ENCODE results near the gene SHROOM3.

GRCh38 chr4:76779740-76780459 is 344.9 kb downstream of the SHROOM3 start:
- TF ChIP-seq EZH2 (IDR thresholded peaks at IDR 0.05; ENCODE audit: borderline replicate concordance, insufficient read depth, low read length, poor library complexity, severe bottlenecking) = no peak
- TF ChIP-seq CTCF (IDR thresholded peaks at IDR 0.05; ENCODE audit: poor library complexity, severe bottlenecking) = no peak
- no peak for TF ChIP-seq TAF1 (IDR thresholded peaks at IDR 0.05; ENCODE audit: low read depth)
- no peak for TF ChIP-seq EP300 (conservative IDR thresholded peaks at IDR 0.05; ENCODE audit: poor library complexity, severe bottlenecking)
- no peak for TF ChIP-seq RAD21 (conservative IDR thresholded peaks at IDR 0.05)
- TF ChIP-seq SMC3 (conservative IDR thresholded peaks at IDR 0.05; ENCODE audit: poor library complexity) = no peak
- no peak for TF ChIP-seq REST (IDR thresholded peaks at IDR 0.05; ENCODE audit: borderline replicate concordance)
- no peak for TF ChIP-seq POLR2AphosphoS5 (IDR thresholded peaks at IDR 0.05)

Measured in neural cell (in vitro differentiated cells).